CD4-positive, alpha-beta T cell treated with Interleukin-10 for 1 hour (primary cell): ENCODE measurements around the gene ALKBH4.
"Not testable (repeated sequence)": the region's sequence is repeated elsewhere in the genome, so short reads cannot be mapped to it uniquely, and the experiment has no call there.

ENCODE experiments used
- DNase-seq: peaks from one replicate; pipeline ENCODE4 v3.0.0-alpha.2; 2020

ALKBH4 gene

DNA sequence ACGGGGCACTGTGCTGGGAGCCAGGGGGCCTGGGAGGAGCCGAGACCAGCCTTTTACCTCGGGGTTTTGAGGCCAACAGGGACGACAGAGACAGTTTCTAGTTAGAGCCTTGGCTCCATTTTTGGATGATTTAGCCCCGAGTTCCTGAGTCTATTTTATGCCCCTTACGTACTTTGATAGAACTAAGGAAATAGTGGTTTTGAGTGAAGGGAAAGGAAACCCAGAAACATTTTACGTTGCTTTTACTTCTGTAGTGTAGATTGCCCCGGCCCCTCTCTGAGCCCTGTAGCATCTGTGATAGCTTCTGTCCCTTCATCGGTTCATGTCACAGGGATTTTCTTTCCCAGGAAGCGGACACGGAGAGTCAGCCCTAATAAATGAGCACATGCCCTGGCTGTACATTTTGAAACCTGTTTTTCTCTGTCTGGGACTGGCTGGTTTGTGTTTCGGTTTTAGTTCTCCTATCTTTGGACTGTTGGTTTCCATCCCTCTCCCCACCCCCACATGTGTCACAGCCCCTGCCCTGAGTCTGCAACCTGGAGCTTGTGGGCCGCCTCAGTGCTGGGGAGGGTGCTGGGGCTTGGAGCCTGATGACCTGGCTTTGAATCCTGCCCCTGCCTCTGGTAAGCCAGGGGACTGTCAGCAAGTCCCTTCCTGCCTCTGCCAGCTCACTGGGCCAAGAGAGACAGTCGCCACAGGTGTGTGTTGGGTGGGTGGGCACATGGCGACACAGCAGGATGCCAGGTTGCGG is 38.2 kb downstream of the ALKBH4 start:
- peak; percentile 78 for DNase-seq

DNA sequence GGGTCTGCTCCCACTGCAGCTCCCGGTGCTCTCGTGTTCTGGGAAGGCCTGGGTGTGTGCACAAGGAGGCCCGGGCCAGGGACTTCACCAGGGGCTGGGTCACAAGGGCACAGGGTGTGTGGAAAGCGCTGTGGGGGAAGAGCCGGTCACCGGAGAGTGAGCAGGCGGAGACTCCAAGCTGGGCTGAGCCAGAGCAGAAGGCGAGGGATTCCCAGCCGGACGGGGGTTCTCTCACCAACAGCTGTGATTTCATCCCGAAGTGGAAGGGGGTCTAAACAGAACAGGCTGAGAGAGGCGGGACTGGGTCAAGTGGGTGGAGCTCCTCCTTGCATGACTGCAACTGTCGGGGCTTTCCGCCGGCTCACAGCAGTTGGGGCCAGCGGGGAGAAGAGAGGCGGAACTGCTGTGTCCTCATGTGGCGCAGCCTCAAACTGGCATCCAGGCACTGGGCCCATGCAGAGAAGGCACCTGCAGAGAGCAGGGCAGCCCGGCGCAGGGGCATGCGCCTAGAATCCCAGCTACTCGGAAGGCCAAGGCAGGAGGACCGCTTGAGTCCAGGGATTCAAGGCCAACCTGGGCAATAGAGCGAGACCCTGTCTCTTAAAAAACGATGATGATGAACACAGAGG is 38.9 kb downstream of the ALKBH4 start:
- peak; percentile 91 for DNase-seq

DNA sequence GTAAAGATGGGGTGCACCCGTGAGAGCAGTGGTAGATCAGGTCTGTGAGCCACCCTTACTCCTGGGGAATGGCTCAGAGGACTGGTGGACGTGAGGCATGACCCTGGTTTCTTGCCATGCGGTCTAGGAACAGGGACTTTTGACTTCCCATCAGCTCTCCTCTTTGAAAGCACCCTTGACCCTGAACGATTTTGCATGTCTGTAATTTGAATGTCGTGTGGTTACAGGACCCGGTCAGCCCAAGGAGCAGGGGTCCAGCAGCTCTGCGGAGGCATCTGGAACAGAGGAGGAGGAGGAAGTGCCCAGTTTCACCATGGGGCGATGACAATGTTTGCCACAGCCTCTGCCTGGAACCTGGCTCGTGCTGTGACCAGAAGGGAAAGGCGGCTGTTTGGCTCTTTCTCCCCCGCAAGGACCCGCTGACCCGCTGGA is 39.9 kb downstream of the ALKBH4 start:
- DNase-seq: no peak

DNA sequence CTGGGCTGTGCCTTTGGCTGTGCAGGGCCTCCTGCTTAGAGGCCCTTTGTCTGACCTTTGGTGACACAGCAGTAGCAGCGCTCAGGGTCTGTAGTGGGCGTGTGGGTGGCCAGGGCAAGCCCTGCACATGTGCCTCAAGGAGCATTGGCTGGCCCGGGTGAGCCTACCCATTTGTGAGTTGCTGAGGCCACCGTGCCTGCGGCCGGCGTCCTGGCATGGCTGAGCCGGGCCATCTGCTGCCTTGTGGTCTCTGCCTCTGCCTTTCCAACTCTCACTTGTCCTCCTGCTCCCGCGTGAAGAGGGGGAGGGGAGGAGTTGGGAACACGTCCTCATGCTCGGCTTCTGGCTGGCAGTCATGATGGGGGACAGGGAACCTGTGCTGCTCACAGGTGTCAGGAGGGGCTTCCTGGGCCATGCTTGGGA is 40.5 kb downstream of the ALKBH4 start:
- DNase-seq: no peak

DNA sequence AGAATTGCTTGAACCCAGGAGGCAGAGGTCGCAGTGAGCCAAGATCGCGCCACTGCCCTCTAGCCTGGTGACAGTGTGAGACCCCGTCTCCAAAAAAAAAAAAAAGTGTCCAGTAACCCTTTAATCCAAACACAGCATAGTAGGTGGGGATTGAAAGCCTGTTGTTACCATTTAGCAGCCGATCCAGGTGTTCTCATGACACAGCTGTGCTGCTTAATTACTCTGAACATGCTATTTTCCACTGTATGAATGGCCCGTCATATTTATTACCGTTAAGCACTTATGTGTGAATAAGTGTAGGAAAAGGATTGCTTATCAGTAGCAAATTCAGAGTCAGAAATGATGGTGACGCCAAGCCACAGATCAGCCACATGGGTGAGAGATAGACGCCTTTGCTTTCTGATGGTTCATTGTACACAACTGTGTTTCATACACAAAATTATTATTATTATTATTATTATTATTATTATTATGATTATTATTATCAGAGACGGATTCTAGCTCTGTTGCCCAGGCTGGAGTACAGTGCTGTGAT is 42.9 kb downstream of the ALKBH4 start:
- no peak for DNase-seq

DNA sequence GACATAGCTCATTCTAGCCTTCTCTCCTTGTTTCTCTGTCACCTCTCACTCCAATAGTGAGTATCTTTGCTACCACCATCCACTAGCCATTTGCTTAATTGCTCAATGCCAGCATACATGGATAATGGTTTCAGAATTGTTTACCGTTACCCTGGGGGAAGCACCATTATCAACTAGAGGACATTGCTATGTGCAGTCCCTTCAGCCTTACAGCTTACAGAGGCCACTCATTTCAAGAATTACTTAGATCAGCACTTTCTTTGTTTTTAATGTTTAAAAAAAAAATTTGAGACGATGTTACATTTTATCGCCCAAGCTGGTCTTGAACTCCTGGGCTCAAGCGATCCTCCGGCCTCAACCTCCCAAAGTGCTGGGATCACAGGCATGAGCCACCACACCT is 46.1 kb downstream of the ALKBH4 start:
- no peak for DNase-seq

DNA sequence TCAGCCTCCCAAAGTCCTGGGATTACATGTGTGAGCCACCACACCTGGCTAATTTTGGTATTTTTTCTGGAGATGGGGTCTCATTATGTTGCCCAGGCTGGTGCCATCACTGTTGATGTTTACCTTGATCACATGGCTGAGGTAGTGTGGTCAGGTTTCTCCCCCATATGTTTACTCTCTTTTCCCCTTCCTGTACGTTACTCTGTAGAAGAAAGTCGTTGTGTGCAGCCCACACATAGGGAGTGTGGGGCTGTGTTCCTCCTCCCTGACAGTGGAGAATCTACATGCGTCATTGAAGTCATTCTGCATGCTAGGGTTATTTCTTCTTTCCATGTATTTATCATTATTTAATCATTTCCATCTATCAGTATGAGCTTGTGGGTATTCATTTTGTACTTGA is 47.6 kb downstream of the ALKBH4 start:
- peak; percentile 42 for DNase-seq

DNA sequence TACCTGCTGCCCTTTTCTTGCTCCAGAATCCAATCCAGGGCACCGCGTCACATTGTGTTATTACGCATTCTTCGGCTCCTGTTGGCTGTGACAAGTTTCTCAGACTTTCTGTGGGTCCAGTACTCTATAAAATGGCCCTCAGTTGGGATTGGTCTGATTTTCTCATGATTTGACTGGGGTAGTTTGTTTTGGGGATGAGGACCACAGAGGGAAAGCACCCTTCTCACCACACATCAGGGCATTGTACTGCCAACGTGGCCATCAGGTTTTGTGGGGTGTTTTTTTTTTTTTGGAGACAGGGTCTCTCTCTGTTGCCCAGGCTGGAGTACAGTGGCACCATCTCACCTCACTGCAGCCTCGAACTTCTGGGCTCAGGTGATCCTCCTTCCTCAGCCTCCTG is 48.3 kb downstream of the ALKBH4 start:
- DNase-seq: peak; percentile 29

DNA sequence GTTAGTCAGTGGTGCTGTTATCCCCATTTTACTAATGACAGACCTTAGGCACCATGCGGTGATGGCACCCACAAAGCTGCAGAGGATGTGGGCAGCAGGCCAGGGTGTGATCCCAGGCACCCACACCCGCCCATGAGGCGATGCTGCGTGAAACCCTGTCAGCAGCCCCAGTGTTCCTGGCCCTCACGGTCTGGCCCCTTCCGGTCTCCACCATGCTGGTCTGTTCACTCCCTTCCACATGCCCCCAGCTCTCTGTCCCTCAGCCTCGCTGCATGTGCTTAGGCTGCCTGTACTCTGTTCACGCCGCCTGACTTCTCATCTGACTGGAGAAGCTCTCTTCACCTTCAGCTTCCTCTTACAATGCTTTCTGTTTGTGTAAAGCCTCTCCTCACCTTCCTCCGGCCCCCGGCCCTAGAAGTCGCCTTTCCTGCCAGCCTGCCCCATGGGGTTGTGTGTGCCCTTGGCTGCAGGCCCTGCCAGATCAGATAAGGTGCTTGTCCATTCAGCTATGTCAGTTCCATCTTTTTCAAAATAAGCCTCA is 48.9 kb downstream of the ALKBH4 start:
- peak; percentile 70 for DNase-seq

DNA sequence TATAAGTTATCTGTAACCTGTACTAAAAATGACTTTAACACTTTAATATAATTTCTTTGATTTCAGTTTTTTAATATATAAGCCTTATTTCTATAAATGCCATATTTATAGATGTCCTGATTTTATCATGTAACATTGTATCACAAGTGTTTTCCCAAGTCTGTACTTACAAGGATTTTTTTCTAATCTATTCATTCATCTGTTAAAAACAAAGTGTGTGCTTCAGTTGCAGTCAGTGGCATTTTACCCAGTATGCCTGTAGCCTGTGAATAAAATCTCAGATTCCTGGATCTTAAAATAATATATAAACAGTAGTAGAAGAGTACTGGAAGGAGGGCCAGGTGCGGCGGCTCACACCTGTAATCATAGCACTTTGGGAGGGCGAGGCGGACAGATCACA is 51.1 kb downstream of the ALKBH4 start:
- no peak for DNase-seq

DNA sequence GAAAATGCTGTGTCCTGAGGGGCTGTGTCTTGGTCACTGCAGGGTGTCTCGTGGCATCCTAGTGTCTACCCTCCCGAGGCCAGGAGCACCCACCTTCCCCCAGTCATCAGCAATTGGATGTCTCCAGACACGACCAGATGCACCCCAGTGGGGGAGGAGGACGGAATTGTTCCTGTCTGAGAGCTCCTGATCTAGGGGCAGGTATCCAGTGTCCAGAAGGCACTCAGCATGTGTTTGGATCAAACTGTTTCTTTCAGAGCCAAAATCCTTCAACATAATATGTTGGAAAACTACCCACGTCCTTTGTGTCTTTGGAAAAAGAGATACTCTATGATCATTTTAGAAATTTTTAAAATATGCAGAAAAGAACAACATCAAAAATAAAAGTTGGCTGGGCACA is 51.6 kb downstream of the ALKBH4 start:
- no peak for DNase-seq

DNA sequence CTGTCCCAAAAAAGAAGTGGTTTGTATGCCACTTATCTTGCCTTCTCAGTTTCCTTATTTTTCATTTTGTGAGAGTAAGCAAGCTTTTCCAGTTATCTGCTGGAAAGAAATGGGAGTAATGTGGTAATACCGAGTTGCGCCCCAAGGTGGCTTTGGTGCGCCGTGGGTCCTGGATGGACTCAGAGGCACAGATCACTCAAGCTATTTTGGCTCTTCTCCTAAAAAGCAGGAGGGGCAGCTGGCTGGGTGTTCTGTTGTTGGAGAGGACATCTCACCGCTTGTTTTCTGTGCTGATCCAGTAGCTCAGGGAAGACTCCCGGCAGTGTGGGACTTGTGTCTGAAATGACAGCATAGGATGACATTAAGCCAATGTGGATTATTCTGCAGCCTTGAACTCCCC is 52.1 kb downstream of the ALKBH4 start:
- peak; percentile 59 for DNase-seq

DNA sequence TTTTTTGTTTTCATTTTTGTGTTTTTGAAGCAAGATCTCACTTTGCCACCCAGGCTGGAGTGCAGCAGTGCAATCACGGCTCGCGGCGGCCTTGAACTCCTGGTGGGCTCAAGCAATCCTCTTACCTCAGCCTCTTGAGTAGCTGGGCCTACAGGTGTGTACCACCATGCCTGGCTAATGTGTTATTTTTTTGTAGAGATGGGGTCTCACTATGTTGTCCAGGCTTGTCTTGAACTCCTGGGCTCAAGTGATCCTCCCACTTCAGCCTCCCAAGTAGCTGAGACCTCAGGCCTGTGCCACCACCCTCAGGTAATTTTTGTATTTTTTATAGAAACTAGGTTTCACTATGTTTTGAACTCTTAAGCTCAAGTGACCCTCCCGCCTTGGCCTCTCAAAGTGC is 53.7 kb downstream of the ALKBH4 start:
- DNase-seq: no peak

DNA sequence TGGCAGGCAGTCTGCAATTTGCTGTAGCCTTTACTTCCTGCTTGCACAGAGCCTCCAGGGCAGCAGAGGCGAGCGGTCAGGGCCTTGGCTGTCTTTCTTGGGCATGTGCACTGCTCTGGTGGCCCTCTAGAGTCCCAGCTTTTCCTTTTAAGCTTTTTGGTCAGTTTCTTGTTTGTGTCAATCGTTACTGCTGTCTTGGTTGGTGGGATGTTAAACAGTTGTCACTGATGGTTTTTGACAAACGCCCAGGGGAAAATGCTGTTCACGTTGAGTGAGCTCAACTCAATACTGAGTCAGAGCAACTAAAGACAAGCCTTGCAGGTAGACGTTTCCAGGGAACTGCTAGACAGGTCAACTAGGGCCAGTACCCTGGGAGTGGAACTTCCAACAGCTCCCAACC is 54.5 kb downstream of the ALKBH4 start:
- no peak for DNase-seq

DNA sequence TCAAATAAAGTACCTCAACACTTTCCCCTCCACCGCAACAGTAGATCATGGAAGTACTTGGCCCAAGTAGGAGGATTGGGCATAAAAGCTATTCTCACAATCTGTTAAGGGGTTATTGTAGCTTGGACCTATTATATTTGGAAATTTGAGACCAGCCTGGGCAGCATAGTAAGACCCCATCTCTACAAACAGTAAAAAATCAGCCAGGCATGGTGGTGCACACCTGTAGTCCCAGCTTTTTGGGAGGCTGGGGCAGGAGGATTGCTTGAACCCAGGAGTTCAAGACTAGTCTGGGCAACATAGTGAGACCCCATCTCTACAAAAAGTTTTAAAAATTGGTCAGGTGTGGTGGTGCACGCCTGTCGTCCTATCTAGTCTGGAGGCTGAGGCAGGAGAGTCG is 55.3 kb downstream of the ALKBH4 start:
- no peak for DNase-seq

DNA sequence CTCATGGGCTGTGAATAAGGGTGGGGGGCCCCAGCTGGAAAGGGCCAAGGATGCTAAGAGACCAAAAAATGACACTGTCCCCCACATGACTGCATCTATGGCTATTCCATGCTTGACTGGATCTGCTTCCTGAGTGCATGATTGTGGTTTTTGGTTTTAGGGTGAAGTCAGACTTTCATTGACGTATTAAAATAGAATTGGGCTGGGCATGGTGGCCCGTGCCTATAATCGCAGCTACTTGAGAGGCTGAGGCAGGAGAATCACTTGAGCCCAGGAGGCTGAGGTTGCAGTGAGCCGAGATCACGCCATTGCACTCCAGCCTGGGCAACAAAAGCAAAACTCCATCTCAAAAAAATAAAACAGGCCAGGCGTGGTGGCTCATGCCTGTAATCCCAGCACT is 56.1 kb downstream of the ALKBH4 start:
- not testable (repeated sequence) for DNase-seq

DNA sequence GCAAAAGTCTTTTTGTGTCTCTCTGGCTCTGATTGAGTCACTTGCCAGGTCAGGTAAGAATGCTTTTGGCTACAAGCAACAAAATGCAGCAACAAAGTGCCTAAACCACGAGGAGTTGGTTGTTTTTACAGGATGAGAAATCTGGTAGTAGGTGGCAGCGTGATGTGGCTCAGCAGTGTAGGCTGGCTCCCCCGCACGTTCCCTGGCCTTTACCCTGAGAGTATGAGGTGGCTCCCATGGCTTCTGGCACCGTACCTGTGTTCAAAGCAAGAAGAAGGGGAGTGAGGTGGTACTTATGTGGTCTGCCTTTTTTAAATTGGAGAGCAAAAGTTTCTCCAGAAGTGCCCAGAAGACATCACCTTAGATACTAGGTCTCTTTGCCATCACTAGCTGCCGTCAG is 56.8 kb downstream of the ALKBH4 start:
- no peak for DNase-seq
